Activated CD4-positive, alpha-beta memory T cell treated with anti-CD3 and anti-CD28 coated beads for 36 hours (primary cell): ENCODE results near the gene SLC7A6. TPM values are rescaled to one million over a fixed set of nuclear protein-coding genes. Genes with fewer than 3 reads are reported as not detected.

Experiments
- CTCF ChIA-PET: fragments of 350-600 bp; sonication (Branson Sonifier 250); formaldehyde crosslinking; loops from one replicate; lab custom pipeline; 2021; ENCODE audit warnings: antibody characterized with exemption, inconsistent platforms; lab: Charles Lee
- POLR2A ChIA-PET: fragments of 350-600 bp; sonication (Branson Sonifier 250); formaldehyde crosslinking; loops from one replicate; lab custom pipeline; 2021; ENCODE audit warnings: antibody characterized with exemption; lab: Charles Lee
- DNase-seq: peaks from one replicate; pipeline ENCODE4 v3.0.0-alpha.2; 2020
- H3K27ac Mint-ChIP-seq: one replicate; pipeline ENCODE4 v1.8.0; 2021; ENCODE audit warnings: mixed read lengths
- H3K27me3 Mint-ChIP-seq: one replicate; pipeline ENCODE4 v1.8.0; 2021; ENCODE audit warnings: mixed read lengths
- H3K36me3 Mint-ChIP-seq: one replicate; pipeline ENCODE4 v1.8.0; 2021; ENCODE audit warnings: mixed read lengths
- H3K4me1 Mint-ChIP-seq: one replicate; pipeline ENCODE4 v1.8.0; 2021; ENCODE audit warnings: low read depth, mixed read lengths
- H3K4me3 Mint-ChIP-seq: one replicate; pipeline ENCODE4 v1.8.0; 2021; ENCODE audit warnings: mild to moderate bottlenecking, mixed read lengths
- H3K9me3 Mint-ChIP-seq: one replicate; pipeline ENCODE4 v1.8.0; 2021; ENCODE audit warnings: mixed read lengths
- intact Hi-C: fragments of 100-400 bp; cut with micrococcal nuclease; formaldehyde crosslinking; loops from one replicate; pipeline ENCODE4 v1.15.1; 2023
- total RNA-seq, 2 experiments: library from RNA; stranded (reverse); gene quantifications; one replicate each; pipeline ENCODE4 v1.2.3, GENCODE V29; 2021

SLC7A6 gene
- 10 to 100 TPM; 62.8 to 63.8 TPM for total RNA-seq

DNA sequence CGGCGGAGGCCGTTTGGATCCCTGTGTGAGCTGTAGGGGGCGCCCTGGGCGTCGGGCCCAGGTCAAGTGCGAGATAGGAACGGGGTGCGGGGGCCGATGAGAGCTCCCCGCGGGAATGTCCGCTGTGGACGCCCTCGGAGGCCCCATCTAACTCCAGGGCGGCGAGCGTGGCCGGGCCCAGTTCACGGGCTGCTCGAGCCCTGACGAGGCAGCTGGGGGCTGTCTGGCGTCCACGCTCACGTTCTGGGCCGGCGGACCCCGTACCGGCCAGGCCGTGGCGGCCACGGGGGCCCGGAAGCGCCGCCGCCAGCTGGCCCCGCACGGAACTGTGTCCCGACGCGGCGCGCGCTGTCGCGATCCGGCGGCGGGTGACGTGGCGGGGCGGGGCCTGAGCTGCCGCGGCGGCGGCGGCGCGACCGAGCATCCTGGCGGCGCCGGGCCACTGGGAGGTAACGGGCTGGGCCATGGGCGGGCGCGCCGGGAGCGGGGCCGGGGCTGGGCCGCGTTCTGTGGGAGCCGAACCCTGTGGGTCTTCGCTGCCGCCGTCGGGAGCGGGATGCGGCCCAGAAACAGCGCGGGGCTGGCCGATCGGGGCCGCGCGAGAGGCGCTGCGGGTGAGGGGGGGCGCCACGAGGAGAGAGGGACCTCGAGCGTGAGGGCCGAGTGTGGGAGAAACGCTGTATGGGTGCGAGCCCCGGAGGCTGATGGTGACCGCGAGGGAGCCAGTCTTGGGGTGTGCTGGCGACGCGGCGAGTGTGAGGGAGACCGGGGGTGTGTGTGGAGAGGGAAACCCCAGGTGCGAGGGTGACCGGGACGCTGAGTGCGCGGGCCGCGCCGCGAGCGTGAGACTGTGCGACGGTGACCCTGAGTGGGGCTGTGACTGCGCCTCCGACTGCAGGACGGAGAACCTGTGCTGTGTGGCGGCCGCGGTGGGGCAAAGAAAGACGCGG is at the start of gene SLC7A6:
SLC7A6 (plus strand) TSS at position 399 of the 950 bp plus-strand sequence. CDS start 10,201 bp downstream, outside the sequence.
- Mint-ChIP-seq H3K4me1 (peaks cover 43% of the 10 kb centered on the region), H3K27me3 (no peaks in the 10 kb centered on the region), H3K27ac (peak within 1 kb of the TSS; percentile 95), H3K4me3 (peak within 1 kb of the TSS; percentile 96), H3K9me3 (no peaks in the 10 kb centered on the region), H3K36me3 (peaks cover 24% of the 10 kb centered on the region)
- intact Hi-C loops, result loop anchor here (1.0 to 10.0 kb wide), 5 partner anchors 11 to 180 kb away; partner anchors contain the start of genes SLC7A6OS and SMPD3
- POLR2A ChIA-PET, result interaction anchor here (0.6 to 5.0 kb wide), 21 partner anchors 8 to 179 kb away, joined by 3 to 45 read pairs (median 4); partner anchors contain the start of genes NFATC3, PLA2G15, PRMT7 and SLC7A6OS
- CTCF ChIA-PET, result interaction anchor here (0.6 to 9.2 kb wide), 33 partner anchors 8 to 705 kb away, joined by 3 to 571 read pairs (median 6); partner anchors contain the start of genes ESRP2, NFATC3, PLA2G15 and PRMT7
- DNase-seq, result peak; percentile 92

- CTCF ChIA-PET, result interaction anchor here (0.9 to 1.1 kb wide), 2 partner anchors 13 to 20 kb away, joined by 3 read pairs; no protein-coding TSS in a partner anchor
- peaks cover 28% of the 10 kb centered on the region for H3K4me1 Mint-ChIP-seq
- intact Hi-C loops, result loop anchor here (5.0 kb wide), 2 partner anchors 72 to 122 kb away; no protein-coding TSS in a partner anchor
- peaks cover 13% of the 10 kb centered on the region for H3K36me3 Mint-ChIP-seq
- H3K4me3 Mint-ChIP-seq, result no peak overlapping the region
- no peaks in the 10 kb centered on the region for H3K9me3 Mint-ChIP-seq
- no peak overlapping the region for H3K27ac Mint-ChIP-seq
- DNase-seq, result no peak
- POLR2A ChIA-PET, result no interaction called here
- no peaks in the 10 kb centered on the region for H3K27me3 Mint-ChIP-seq
Measured at GRCh38 chr16:68214726-68215125, 49.6 kb upstream of the SLC7A6 start.

GRCh38 chr16:68215302-68215701 is 49.0 kb upstream of the SLC7A6 start:
- no peak overlapping the region for H3K4me3 Mint-ChIP-seq
- no peaks in the 10 kb centered on the region for H3K27me3 Mint-ChIP-seq
- peak overlapping the region; percentile 50 for H3K27ac Mint-ChIP-seq
- ChIA-PET POLR2A (no interaction called here), CTCF (interaction anchor here (1.1 kb wide), 1 partner anchor 13 kb away, joined by 3 read pairs; no protein-coding TSS in a partner anchor)
- H3K4me1 Mint-ChIP-seq, result peaks cover 23% of the 10 kb centered on the region
- no peaks in the 10 kb centered on the region for H3K9me3 Mint-ChIP-seq
- intact Hi-C loops, result no loop called here
- H3K36me3 Mint-ChIP-seq, result peaks cover 12% of the 10 kb centered on the region
- DNase-seq, result no peak

DNA sequence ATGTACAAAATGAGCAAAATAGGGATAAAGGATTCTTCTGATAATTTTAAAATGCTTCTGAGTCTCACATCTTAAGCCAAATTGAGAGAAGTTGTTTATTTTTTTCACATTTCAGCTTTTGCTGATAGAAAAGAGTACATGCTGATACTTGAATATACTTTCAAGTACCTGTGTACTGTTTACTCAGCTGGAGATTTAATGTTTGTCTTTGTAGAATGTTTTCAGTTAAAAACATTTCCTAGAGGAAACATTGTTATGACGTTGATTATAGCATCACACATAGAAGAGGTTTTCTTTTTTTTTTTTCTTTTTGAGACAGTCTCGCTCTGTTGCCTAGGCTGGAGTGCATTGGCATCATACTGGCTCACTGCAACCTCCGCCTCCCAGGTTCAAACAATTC is 48.1 kb upstream of the SLC7A6 start:
- H3K9me3 Mint-ChIP-seq, result no peaks in the 10 kb centered on the region
- CTCF ChIA-PET, result interaction anchor here (0.7 to 0.8 kb wide), 2 partner anchors 103 to 175 kb away, joined by 4 read pairs; no protein-coding TSS in a partner anchor
- POLR2A ChIA-PET, result no interaction called here
- no peaks in the 10 kb centered on the region for H3K27me3 Mint-ChIP-seq
- intact Hi-C loops, result no loop called here
- no peak overlapping the region for H3K27ac Mint-ChIP-seq
- no peak for DNase-seq
- H3K4me3 Mint-ChIP-seq, result no peak overlapping the region
- peaks cover 9% of the 10 kb centered on the region for H3K36me3 Mint-ChIP-seq
- H3K4me1 Mint-ChIP-seq, result peaks cover 15% of the 10 kb centered on the region

GRCh38 chr16:68217506-68217905 is 46.8 kb upstream of the SLC7A6 start:
- no peak overlapping the region for H3K4me3 Mint-ChIP-seq
- peaks cover 12% of the 10 kb centered on the region for H3K36me3 Mint-ChIP-seq
- no peaks in the 10 kb centered on the region for H3K27me3 Mint-ChIP-seq
- intact Hi-C loops, result no loop called here
- DNase-seq, result no peak
- CTCF ChIA-PET, result interaction anchor here (0.6 to 1.3 kb wide), 4 partner anchors 11 to 724 kb away, joined by 3 to 6 read pairs (median 5); partner anchors contain the start of gene SLC7A6
- H3K27ac Mint-ChIP-seq, result peak overlapping the region; percentile 71
- H3K4me1 Mint-ChIP-seq, result peaks cover 4% of the 10 kb centered on the region
- POLR2A ChIA-PET, result no interaction called here
- H3K9me3 Mint-ChIP-seq, result no peaks in the 10 kb centered on the region

- CTCF ChIA-PET, result interaction anchor here (0.6 to 1.8 kb wide), 6 partner anchors 8 to 416 kb away, joined by 3 to 5 read pairs (median 4); no protein-coding TSS in a partner anchor
- Mint-ChIP-seq H3K4me1 (peaks cover 3% of the 10 kb centered on the region), H3K27me3 (no peaks in the 10 kb centered on the region), H3K27ac (no peak overlapping the region), H3K36me3 (peaks cover 12% of the 10 kb centered on the region), H3K4me3 (no peak overlapping the region), H3K9me3 (no peaks in the 10 kb centered on the region)
- intact Hi-C loops, result no loop called here
- DNase-seq, result no peak
- POLR2A ChIA-PET, result no interaction called here
Measured at GRCh38 chr16:68219725-68220351, 44.5 kb upstream of the SLC7A6 start.

DNA sequence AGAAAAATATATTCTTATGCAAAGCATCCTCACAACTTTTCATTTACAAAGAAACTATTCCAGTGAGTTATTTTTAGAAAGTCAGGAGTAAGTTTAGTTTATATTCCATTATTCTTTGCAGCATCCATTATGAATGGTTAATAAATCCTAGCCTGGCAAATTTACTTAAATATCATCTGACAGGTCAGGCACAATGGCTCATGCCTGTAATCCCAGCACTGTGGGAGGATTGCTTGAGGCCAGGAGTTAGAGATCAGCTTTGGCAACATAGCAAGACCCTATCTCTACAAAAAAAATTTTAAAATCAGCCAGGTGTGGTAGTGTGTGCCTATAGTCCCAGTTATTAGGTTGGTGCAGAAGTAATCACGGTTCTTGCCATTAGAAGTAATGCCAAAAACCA is 41.3 kb upstream of the SLC7A6 start:
- intact Hi-C loops, result no loop called here
- H3K4me1 Mint-ChIP-seq, result peaks cover 25% of the 10 kb centered on the region
- POLR2A ChIA-PET, result no interaction called here
- H3K27ac Mint-ChIP-seq, result no peak overlapping the region
- H3K27me3 Mint-ChIP-seq, result no peaks in the 10 kb centered on the region
- no peak overlapping the region for H3K4me3 Mint-ChIP-seq
- no peaks in the 10 kb centered on the region for H3K9me3 Mint-ChIP-seq
- no peak for DNase-seq
- CTCF ChIA-PET, result no interaction called here
- H3K36me3 Mint-ChIP-seq, result peaks cover 4% of the 10 kb centered on the region

- Mint-ChIP-seq H3K27ac (peak overlapping the region; percentile 66), H3K4me1 (peaks cover 32% of the 10 kb centered on the region), H3K4me3 (no peak overlapping the region), H3K36me3 (peaks cover 6% of the 10 kb centered on the region), H3K9me3 (no peaks in the 10 kb centered on the region), H3K27me3 (no peaks in the 10 kb centered on the region)
- CTCF ChIA-PET, result interaction anchor here (1.3 kb wide), 1 partner anchor 141 kb away, joined by 3 read pairs; the partner anchor contains the start of gene NFATC3
- POLR2A ChIA-PET, result no interaction called here
- intact Hi-C loops, result loop anchor here (5.0 kb wide), 1 partner anchor 49 kb away; no protein-coding TSS in a partner anchor
- no peak for DNase-seq
Measured at GRCh38 chr16:68226116-68226515, 38.2 kb upstream of the SLC7A6 start.

DNA sequence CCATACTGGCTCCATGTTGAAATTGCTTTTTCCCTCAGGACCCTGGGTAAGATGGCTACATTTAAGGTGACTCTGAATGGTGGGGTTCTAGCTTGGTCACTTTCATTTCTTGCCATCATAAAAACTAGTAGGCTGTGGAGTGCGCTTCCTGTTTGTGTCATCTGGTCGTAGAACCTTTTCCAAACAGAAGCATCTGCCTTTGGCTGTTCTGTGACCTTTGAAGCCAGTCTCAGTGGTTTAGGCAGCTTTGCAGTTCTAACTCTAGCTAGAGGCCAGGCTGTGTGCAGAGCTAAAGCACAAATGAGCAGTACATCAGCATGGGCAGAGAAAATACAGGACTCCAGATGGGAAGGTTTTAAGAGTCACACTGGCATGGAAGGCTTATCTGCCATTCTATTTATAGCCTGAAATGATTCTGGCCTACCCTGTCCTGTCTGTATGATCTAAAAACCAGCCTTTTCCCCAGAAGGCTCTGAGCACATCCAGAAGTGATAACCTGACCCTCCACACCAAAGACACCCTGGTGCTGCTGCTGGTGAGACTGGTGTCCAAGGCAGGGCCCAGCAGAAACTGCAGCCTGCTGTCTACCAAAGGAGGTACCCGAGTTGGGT is 37.0 kb upstream of the SLC7A6 start:
- Mint-ChIP-seq H3K36me3 (peaks cover 6% of the 10 kb centered on the region), H3K27ac (peak overlapping the region; percentile 81), H3K9me3 (no peaks in the 10 kb centered on the region), H3K4me1 (peaks cover 32% of the 10 kb centered on the region), H3K4me3 (no peak overlapping the region), H3K27me3 (no peaks in the 10 kb centered on the region)
- peak; percentile 48 for DNase-seq
- ChIA-PET CTCF (interaction anchor here (0.9 to 2.8 kb wide), 8 partner anchors 10 to 274 kb away, joined by 3 to 28 read pairs (median 4); partner anchors contain the start of genes NFATC3 and SLC7A6), POLR2A (interaction anchor here (0.6 kb wide), 1 partner anchor 238 kb away, joined by 3 read pairs; no protein-coding TSS in a partner anchor)
- intact Hi-C loops, result loop anchor here (5.0 kb wide), 1 partner anchor 50 kb away; no protein-coding TSS in a partner anchor

GRCh38 chr16:68227850-68228553 is 36.3 kb upstream of the SLC7A6 start:
- ChIA-PET CTCF (interaction anchor here (0.8 to 2.8 kb wide), 26 partner anchors 9 to 344 kb away, joined by 3 to 28 read pairs (median 3); partner anchors contain the start of genes NFATC3 and SLC7A6), POLR2A (interaction anchor here (1.2 kb wide), 1 partner anchor 143 kb away, joined by 7 read pairs; the partner anchor contains the start of gene NFATC3)
- no peaks in the 10 kb centered on the region for H3K9me3 Mint-ChIP-seq
- peaks cover 4% of the 10 kb centered on the region for H3K36me3 Mint-ChIP-seq
- no peak overlapping the region for H3K4me3 Mint-ChIP-seq
- H3K27me3 Mint-ChIP-seq, result no peaks in the 10 kb centered on the region
- peaks cover 32% of the 10 kb centered on the region for H3K4me1 Mint-ChIP-seq
- H3K27ac Mint-ChIP-seq, result peak overlapping the region; percentile 81
- intact Hi-C loops, result loop anchor here (2.0 to 5.0 kb wide), 3 partner anchors 17 to 133 kb away; no protein-coding TSS in a partner anchor
- DNase-seq, result no peak
